HG03520 (cell line): ENCODE data around the gene EPHA4.

ENCODE experiments used
- ATAC-seq: cut with Tn5 transposase; IDR thresholded peaks from one replicate; pipeline ENCODE4 v1.9.1; 2021; ENCODE audit warnings: mild to moderate bottlenecking, moderate library complexity; ENCODE audit not compliant: unreplicated experiment

EPHA4 gene

DNA sequence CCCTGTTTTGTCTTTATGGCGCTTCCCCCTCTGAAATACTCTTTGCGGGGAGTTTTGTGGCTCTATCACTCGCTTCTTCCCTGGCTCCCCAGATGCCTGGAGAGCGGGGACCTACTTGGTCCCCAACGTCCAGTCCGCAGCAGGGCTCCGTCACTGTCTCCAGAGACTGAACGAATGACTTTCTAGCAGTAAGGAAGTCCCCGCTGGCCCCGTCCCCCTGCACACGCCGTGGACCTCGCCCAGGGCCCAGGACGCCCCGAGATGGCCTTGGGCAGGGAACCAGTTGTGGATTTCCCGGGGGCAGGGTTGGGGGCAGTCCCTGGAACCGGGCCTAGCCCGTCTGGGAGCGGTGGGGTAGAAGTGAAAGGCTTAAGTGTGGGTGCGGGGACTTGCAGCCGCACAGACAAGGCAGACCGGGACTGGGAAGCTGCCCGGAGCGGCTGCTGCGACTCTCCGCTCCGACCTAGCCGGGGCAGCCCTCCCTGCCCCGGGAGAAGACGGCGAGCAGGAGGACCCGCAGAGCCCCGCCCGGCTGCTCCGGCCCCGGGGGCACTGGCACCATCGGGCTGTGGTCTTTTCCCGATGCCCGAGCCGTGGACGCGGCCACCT, 821 bp upstream of the EPHA4 start:
- ATAC-seq, result peak; percentile 8

DNA sequence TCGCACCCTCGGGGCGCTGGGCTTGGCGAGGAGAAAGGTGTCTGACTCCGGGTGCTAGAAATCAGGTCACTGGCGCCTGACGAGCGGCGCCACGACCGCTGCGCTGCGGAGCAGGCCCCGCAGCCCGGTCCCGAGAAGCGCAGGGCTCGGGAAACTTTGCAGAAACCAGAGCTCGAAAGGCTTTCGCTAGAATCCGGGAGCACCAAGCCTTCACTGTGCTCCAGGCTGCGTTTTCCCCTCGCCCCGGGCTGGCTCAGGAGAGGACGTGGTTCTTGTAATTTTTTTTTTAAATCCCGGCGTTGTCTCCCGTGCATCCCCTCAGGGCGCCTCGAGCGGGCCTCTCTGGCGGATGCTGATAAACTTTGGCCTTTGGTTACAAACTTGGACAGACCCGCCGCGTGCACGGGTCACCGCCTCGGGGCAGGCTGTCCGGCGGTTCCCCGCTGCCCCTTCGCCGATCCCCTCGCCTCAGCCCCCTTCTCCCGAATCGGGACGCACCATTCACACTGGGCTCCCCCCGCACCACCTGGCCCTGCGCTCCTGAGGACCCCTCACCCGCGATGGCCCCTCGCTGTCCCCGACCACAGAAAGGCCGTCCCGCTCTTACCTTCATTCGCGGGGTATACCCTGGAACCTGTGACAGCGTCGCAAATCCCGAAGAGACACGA, 419 bp downstream of the EPHA4 start:
- peak; percentile 3 for ATAC-seq

GRCh38 chr2:221571025-221571550, 1.0 kb downstream of the EPHA4 start:
- ATAC-seq, result no peak

GRCh38 chr2:221570321-221570935, 1.7 kb downstream of the EPHA4 start:
- ATAC-seq, result no peak

- no peak for ATAC-seq
Measured at GRCh38 chr2:221569871-221570270, 2.2 kb downstream of the EPHA4 start.

GRCh38 chr2:221569425-221569845, 2.7 kb downstream of the EPHA4 start:
- no peak for ATAC-seq

GRCh38 chr2:221568299-221568698, 3.8 kb downstream of the EPHA4 start:
- no peak for ATAC-seq

DNA sequence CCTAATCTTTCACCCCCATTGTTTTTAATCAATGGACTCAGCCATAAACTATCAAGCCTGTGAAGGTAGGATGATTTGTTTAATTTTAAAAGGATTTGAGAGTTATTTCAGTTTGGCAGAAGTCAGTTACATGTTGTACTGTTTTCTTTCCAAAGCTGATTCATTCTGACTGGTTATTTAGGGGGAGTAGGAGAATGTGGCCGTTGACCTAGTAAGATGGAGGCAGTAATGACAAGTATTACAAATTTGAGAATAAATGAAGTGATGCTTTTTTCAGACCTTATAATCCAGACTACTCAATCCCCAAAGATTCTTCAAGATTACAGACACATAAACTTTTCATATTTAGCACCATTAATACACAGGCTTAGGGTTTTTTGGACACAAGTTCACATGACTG, 4.3 kb downstream of the EPHA4 start:
- ATAC-seq, result no peak

- ATAC-seq, result no peak
Measured at GRCh38 chr2:221567231-221567760, 4.8 kb downstream of the EPHA4 start.

GRCh38 chr2:221563270-221563985, 8.7 kb downstream of the EPHA4 start:
- no peak for ATAC-seq

- ATAC-seq, result no peak
Measured at GRCh38 chr2:221562226-221562625, 9.9 kb downstream of the EPHA4 start.

GRCh38 chr2:221561770-221562169, 10.3 kb downstream of the EPHA4 start:
- ATAC-seq, result no peak

DNA sequence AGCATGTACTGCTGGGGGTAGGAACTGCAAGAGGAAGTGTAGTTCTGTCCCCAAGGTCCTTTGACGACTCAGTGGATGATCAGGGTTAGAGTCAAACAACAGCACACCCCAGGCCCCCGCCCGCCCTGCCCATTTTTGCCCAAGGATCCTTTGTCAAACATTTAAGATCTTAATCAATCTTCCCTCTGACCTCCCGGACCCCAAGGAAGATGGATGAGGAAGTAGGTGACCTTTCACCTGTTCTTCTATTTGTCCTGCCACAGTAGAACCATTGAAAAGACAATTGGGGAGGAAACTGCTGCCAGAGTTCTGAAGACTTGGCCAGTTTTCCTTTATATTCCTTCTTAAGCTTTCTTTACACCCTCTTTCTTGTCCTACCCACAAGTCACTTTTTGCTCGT, 12.1 kb downstream of the EPHA4 start:
- no peak for ATAC-seq

GRCh38 chr2:221558107-221558506, 14.0 kb downstream of the EPHA4 start:
- ATAC-seq, result no peak

DNA sequence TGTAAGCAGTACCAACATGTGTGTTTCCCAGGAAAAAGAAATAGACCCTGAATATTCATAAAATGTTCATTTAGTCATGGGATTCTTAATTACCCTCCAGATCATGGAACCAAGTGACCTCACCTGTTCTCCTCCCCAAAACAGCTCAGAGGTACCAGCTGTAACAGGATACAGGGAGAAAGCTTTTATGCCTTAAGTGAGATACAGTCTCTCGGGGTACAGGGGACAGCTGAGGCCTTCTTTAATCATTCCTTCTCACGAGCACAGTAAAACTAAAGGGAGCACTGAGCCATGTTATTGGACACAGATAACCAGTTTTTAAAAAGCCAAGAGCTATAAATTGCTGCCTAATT, 16.6 kb downstream of the EPHA4 start:
- ATAC-seq, result peak; percentile 35

- ATAC-seq, result peak; percentile 98
Measured at GRCh38 chr2:221554769-221555493, 17.2 kb downstream of the EPHA4 start.

- no peak for ATAC-seq
Measured at GRCh38 chr2:221553333-221553732, 18.8 kb downstream of the EPHA4 start.

GRCh38 chr2:221552291-221552690, 19.8 kb downstream of the EPHA4 start:
- ATAC-seq, result no peak

- ATAC-seq, result no peak
Measured at GRCh38 chr2:221551864-221552263, 20.2 kb downstream of the EPHA4 start.

GRCh38 chr2:221549143-221549542, 23.0 kb downstream of the EPHA4 start:
- peak; percentile 73 for ATAC-seq
